NCI-H69 (cell line): Measurements from ENCODE around the gene SLC17A9.

Experiments used
- DNase-seq: peaks from one replicate; lab custom pipeline; 2025; lab: John Stamatoyannopoulos, UW

Gene SLC17A9

GRCh38 chr20:62940875-62941274 lies 11.6 kb upstream of the SLC17A9 start:
- no peak for DNase-seq

GRCh38 chr20:62941792-62942191 lies 10.7 kb upstream of the SLC17A9 start:
- no peak for DNase-seq

GRCh38 chr20:62942456-62942855 lies 10.1 kb upstream of the SLC17A9 start:
- DNase-seq, result no peak

GRCh38 chr20:62943396-62943795 lies 9.1 kb upstream of the SLC17A9 start:
- no peak for DNase-seq

- DNase-seq, result no peak
Measured at GRCh38 chr20:62944184-62944583, 8.3 kb upstream of the SLC17A9 start.

- no peak for DNase-seq
Measured at GRCh38 chr20:62944746-62945145, 7.8 kb upstream of the SLC17A9 start.

- DNase-seq, result no peak
Measured at GRCh38 chr20:62945771-62946339, 6.7 kb upstream of the SLC17A9 start.

- DNase-seq, result no peak
Measured at GRCh38 chr20:62946918-62947317, 5.6 kb upstream of the SLC17A9 start.

GRCh38 chr20:62947532-62948300 lies 4.8 kb upstream of the SLC17A9 start:
- no peak for DNase-seq

GRCh38 chr20:62949153-62949821 lies 3.2 kb upstream of the SLC17A9 start:
- DNase-seq, result no peak

GRCh38 chr20:62949962-62950361 lies 2.5 kb upstream of the SLC17A9 start:
- DNase-seq, result no peak

GRCh38 chr20:62950741-62951140 lies 1.8 kb upstream of the SLC17A9 start:
- no peak for DNase-seq

GRCh38 chr20:62951143-62951895 lies 1.2 kb upstream of the SLC17A9 start:
- DNase-seq, result no peak

- DNase-seq, result no peak
Measured at GRCh38 chr20:62951896-62952372, 575 bp upstream of the SLC17A9 start.

GRCh38 chr20:62952968-62953838 lies 694 bp downstream of the SLC17A9 start:
- no peak for DNase-seq

- DNase-seq, result peak; percentile 89
Measured at GRCh38 chr20:62953839-62954703, 1.6 kb downstream of the SLC17A9 start.

GRCh38 chr20:62955519-62956386 lies 3.2 kb downstream of the SLC17A9 start:
- peak; percentile 15 for DNase-seq

GRCh38 chr20:62956387-62957135 lies 4.1 kb downstream of the SLC17A9 start:
- DNase-seq, result no peak
